Neural cell (in vitro differentiated cells): ENCODE measurements around the gene PAX6. TPM values are rescaled to one million over a fixed set of nuclear protein-coding genes. Genes with fewer than 3 reads are reported as not detected.

Experiments used
- H2AFZ ChIP-seq: fragments of 200-600, 300-800 bp; sonication (generic), shearing (Covaris generic); 2 replicates; pipeline ENCODE4 v1.6.0; 2014; ENCODE audit warnings: low read depth, mild to moderate bottlenecking, antibody characterized with exemption, low read length, moderate library complexity
- H3F3A ChIP-seq: fragments of 200-600 bp; shearing (Covaris generic); 2 replicates; pipeline ENCODE4 v1.6.1; 2016; ENCODE audit warnings: mild to moderate bottlenecking, moderate library complexity, mixed read lengths, antibody characterized with exemption, low read length; ENCODE audit not compliant: insufficient read depth, poor library complexity, severe bottlenecking
- H3K27ac ChIP-seq: fragments of 200-600, 300-800 bp; sonication (generic), shearing (Covaris generic); 2 replicates; pipeline ENCODE4 v1.5.1; 2014; ENCODE audit warnings: mild to moderate bottlenecking, low read length, moderate library complexity
- H3K27me3 ChIP-seq: fragments of 300-800, 200-600 bp; sonication (generic), shearing (Covaris generic); 2 replicates; pipeline ENCODE4 v1.6.0; 2014; ENCODE audit warnings: mild to moderate bottlenecking, low read depth, low read length, moderate library complexity; ENCODE audit not compliant: insufficient read depth
- H3K36me3 ChIP-seq: fragments of 300-800, 200-600 bp; sonication (generic), shearing (Covaris generic); 2 replicates; pipeline ENCODE4 v1.5.1; 2014; ENCODE audit warnings: mild to moderate bottlenecking, antibody characterized with exemption, low read length, moderate library complexity; ENCODE audit not compliant: insufficient read depth
- H3K4me2 ChIP-seq: fragments of 300-800, 200-600 bp; sonication (generic), shearing (Covaris generic); 2 replicates; pipeline ENCODE4 v1.6.0; 2014; ENCODE audit warnings: mild to moderate bottlenecking, low read length
- H3K4me3 ChIP-seq: fragments of 300-800, 200-600 bp; sonication (generic), shearing (Covaris generic); 2 replicates; pipeline ENCODE4 v1.5.1; 2014; ENCODE audit warnings: mild to moderate bottlenecking, low read length, moderate library complexity
- H3K79me2 ChIP-seq: fragments of 200-600 bp; shearing (Covaris generic); replicated peaks from 2 replicates; pipeline ENCODE4 v1.6.0; 2014; ENCODE audit warnings: mild to moderate bottlenecking, low read length, moderate library complexity; ENCODE audit not compliant: insufficient read depth
- H3K9ac ChIP-seq: fragments of 300-800, 200-600 bp; sonication (generic), shearing (Covaris generic); 2 replicates; pipeline ENCODE4 v1.6.1; 2016; ENCODE audit warnings: mild to moderate bottlenecking, low read length, mixed read lengths
- H3K9me2 ChIP-seq: fragments of 200-600 bp; shearing (Covaris generic); 2 replicates; pipeline ENCODE4 v1.6.1; 2016; ENCODE audit warnings: mild to moderate bottlenecking, low read length, mixed read lengths; ENCODE audit not compliant: insufficient read depth
- H3K9me3 ChIP-seq: fragments of 200-600, 300-800 bp; sonication (generic), shearing (Covaris generic); 2 replicates; pipeline ENCODE4 v1.6.1; 2016; ENCODE audit warnings: mild to moderate bottlenecking, mixed run types, low read length, moderate library complexity, mixed read lengths
- H4K20me1 ChIP-seq: fragments of 200-600 bp; shearing (Covaris generic); 2 replicates; pipeline ENCODE4 v1.6.1; 2016; ENCODE audit warnings: mild to moderate bottlenecking, mixed run types; ENCODE audit not compliant: insufficient read depth
- EP300 ChIP-seq: fragments of 450-650 bp; conservative IDR thresholded peaks from 2 replicates; pipeline ENCODE4 v1.6.1; 2014; ENCODE audit warnings: antibody characterized with exemption, mild to moderate bottlenecking, moderate library complexity; ENCODE audit not compliant: poor library complexity, severe bottlenecking
- EZH2 ChIP-seq: fragments of 200-600, 300-800 bp; shearing (Covaris generic), sonication (generic); IDR thresholded peaks from 2 replicates; pipeline ENCODE4 v1.6.1; 2014; ENCODE audit warnings: antibody characterized with exemption, low read length, borderline replicate concordance, mild to moderate bottlenecking; ENCODE audit not compliant: insufficient read depth, poor library complexity, severe bottlenecking
- MXI1 ChIP-seq: fragments of 450-650 bp; conservative IDR thresholded peaks from 2 replicates; pipeline ENCODE4 v1.6.1; 2014; ENCODE audit warnings: antibody characterized with exemption, mild to moderate bottlenecking; ENCODE audit not compliant: poor library complexity, severe bottlenecking
- POLR2AphosphoS5 ChIP-seq: IDR thresholded peaks from 2 replicates; pipeline ENCODE4 v1.6.1; 2012
- RAD21 ChIP-seq: fragments of 450-650 bp; conservative IDR thresholded peaks from 2 replicates; pipeline ENCODE4 v1.6.1; 2014; ENCODE audit warnings: antibody characterized with exemption, mild to moderate bottlenecking, moderate library complexity
- REST ChIP-seq: IDR thresholded peaks from 2 replicates; pipeline ENCODE4 v1.6.1; 2012; ENCODE audit warnings: borderline replicate concordance
- SMC3 ChIP-seq: fragments of 450-650 bp; conservative IDR thresholded peaks from 2 replicates; pipeline ENCODE4 v1.6.1; 2014; ENCODE audit warnings: antibody characterized with exemption, mild to moderate bottlenecking, moderate library complexity; ENCODE audit not compliant: poor library complexity
- TAF1 ChIP-seq: IDR thresholded peaks from 2 replicates; pipeline ENCODE4 v1.6.1; 2012; ENCODE audit warnings: low read depth
- polyA plus RNA-seq: library from polyadenylated mRNA; depleted of rRNA; stranded (reverse); fragments of >200 nt; gene quantifications from 2 replicates; pipeline ENCODE4 v1.2.3, GENCODE V29; 2014
- TF ChIP-seq, protein P1 (sequence below): fragments of 450-650 bp; IDR thresholded peaks from 2 replicates; pipeline ENCODE4 v1.5.1; 2014; ENCODE audit warnings: antibody characterized with exemption, mild to moderate bottlenecking, moderate library complexity; ENCODE audit not compliant: poor library complexity, severe bottlenecking

The PAX6 gene
- polyA plus RNA-seq, 1 donor from 2014 or later: 74.7 TPM

DNA sequence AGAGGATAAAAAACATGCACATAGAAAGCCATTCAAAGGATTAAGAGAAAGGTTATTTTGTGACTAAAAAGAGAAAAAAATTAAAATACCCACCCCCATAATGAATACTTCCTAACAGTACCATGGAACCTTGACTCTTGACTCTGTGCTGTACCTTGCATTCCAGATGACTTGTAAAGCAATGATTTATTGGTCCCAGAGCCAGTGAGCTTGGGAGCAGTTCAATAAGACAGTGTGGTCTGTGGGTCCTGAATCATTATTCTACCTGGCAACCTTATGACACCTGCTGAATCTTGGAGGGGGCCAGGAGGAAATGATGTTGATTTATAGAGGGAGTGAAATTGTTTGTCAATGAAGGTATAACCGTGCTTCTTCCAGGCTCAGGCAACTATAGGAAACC is 34.2 kb upstream of the PAX6 start:
- H3K36me3 ChIP-seq: no peaks in the 10 kb centered on the region
- no peak overlapping the region for H3K4me2 ChIP-seq
- H3K27me3 ChIP-seq: no peaks in the 10 kb centered on the region
- no peak overlapping the region for H3K4me3 ChIP-seq
- H3K9me2 ChIP-seq: no peaks in the 10 kb centered on the region
- H3K9ac ChIP-seq: no peak overlapping the region
- no peaks in the 10 kb centered on the region for H3F3A ChIP-seq
- no peaks in the 10 kb centered on the region for H4K20me1 ChIP-seq
- H2AFZ ChIP-seq: no peak overlapping the region
- H3K27ac ChIP-seq: no peak overlapping the region
- H3K79me2 ChIP-seq: no peaks in the 10 kb centered on the region
- TF ChIP-seq RAD21: no peak
- no peak for TF ChIP-seq POLR2AphosphoS5
- TF ChIP-seq MXI1: no peak
- TF ChIP-seq, protein P1, sequence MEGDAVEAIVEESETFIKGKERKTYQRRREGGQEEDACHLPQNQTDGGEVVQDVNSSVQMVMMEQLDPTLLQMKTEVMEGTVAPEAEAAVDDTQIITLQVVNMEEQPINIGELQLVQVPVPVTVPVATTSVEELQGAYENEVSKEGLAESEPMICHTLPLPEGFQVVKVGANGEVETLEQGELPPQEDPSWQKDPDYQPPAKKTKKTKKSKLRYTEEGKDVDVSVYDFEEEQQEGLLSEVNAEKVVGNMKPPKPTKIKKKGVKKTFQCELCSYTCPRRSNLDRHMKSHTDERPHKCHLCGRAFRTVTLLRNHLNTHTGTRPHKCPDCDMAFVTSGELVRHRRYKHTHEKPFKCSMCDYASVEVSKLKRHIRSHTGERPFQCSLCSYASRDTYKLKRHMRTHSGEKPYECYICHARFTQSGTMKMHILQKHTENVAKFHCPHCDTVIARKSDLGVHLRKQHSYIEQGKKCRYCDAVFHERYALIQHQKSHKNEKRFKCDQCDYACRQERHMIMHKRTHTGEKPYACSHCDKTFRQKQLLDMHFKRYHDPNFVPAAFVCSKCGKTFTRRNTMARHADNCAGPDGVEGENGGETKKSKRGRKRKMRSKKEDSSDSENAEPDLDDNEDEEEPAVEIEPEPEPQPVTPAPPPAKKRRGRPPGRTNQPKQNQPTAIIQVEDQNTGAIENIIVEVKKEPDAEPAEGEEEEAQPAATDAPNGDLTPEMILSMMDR: no peak
- no peak for TF ChIP-seq EZH2
- no peak for TF ChIP-seq SMC3
- TF ChIP-seq REST: no peak
- no peak for TF ChIP-seq EP300
- TF ChIP-seq TAF1: no peak
- H3K9me3 ChIP-seq: no peaks in the 10 kb centered on the region

- H3F3A ChIP-seq: no peaks in the 10 kb centered on the region
- no peaks in the 10 kb centered on the region for H3K79me2 ChIP-seq
- H3K4me3 ChIP-seq: no peak overlapping the region
- H3K27me3 ChIP-seq: no peaks in the 10 kb centered on the region
- H4K20me1 ChIP-seq: no peaks in the 10 kb centered on the region
- no peaks in the 10 kb centered on the region for H3K36me3 ChIP-seq
- no peaks in the 10 kb centered on the region for H3K9me2 ChIP-seq
- no peak overlapping the region for H3K9ac ChIP-seq
- H3K27ac ChIP-seq: no peak overlapping the region
- H2AFZ ChIP-seq: no peak overlapping the region
- no peak overlapping the region for H3K4me2 ChIP-seq
- no peaks in the 10 kb centered on the region for H3K9me3 ChIP-seq
- TF ChIP-seq, protein P1: no peak
- TF ChIP-seq RAD21 (no peak), EP300 (no peak), TAF1 (no peak), EZH2 (no peak), REST (no peak), SMC3 (no peak), MXI1 (no peak), POLR2AphosphoS5 (no peak)
Observed at GRCh38 chr11:31844351-31844750, 33.2 kb upstream of the PAX6 start.
